Measurements from ENCODE around the gene CD300A. TPM values are rescaled to one million over a fixed set of nuclear protein-coding genes. Genes with fewer than 3 reads are reported as not detected.

CD300A gene
- total RNA-seq, 1 experiment from 2014 or later, result 0.45 TPM

GRCh38 chr17:74473294-74473693 is 6.9 kb downstream of the CD300A start:
- Mint-ChIP-seq H3K9me3 (ENCODE audit: low read depth, unreplicated experiment) (peaks cover 3% of the 10 kb centered on the region), H3K4me1 (ENCODE audit: low read depth, unreplicated experiment) (no peaks in the 10 kb centered on the region), H3K27ac (ENCODE audit: unreplicated experiment) (no peak overlapping the region), H3K36me3 (ENCODE audit: insufficient read depth, unreplicated experiment) (no peaks in the 10 kb centered on the region), H3K27me3 (ENCODE audit: unreplicated experiment) (peaks cover 84% of the 10 kb centered on the region), H3K4me3 (ENCODE audit: low read depth, unreplicated experiment) (no peak overlapping the region)
- CTCF ChIA-PET, result no interaction called here
- DNase-seq, result no peak
- intact Hi-C loops (cut with micrococcal nuclease; ENCODE audit: unreplicated experiment), result no loop called here
- no TSS peak for BruUV-seq (replicated peaks)
- TF ChIP-seq, protein P1, sequence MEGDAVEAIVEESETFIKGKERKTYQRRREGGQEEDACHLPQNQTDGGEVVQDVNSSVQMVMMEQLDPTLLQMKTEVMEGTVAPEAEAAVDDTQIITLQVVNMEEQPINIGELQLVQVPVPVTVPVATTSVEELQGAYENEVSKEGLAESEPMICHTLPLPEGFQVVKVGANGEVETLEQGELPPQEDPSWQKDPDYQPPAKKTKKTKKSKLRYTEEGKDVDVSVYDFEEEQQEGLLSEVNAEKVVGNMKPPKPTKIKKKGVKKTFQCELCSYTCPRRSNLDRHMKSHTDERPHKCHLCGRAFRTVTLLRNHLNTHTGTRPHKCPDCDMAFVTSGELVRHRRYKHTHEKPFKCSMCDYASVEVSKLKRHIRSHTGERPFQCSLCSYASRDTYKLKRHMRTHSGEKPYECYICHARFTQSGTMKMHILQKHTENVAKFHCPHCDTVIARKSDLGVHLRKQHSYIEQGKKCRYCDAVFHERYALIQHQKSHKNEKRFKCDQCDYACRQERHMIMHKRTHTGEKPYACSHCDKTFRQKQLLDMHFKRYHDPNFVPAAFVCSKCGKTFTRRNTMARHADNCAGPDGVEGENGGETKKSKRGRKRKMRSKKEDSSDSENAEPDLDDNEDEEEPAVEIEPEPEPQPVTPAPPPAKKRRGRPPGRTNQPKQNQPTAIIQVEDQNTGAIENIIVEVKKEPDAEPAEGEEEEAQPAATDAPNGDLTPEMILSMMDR (IDR thresholded peaks at IDR 0.05; ENCODE audit: unreplicated experiment), result no peak

- Mint-ChIP-seq H3K4me3 (ENCODE audit: low read depth, unreplicated experiment) (no peak overlapping the region), H3K4me1 (ENCODE audit: low read depth, unreplicated experiment) (no peaks in the 10 kb centered on the region), H3K36me3 (ENCODE audit: insufficient read depth, unreplicated experiment) (no peaks in the 10 kb centered on the region), H3K9me3 (ENCODE audit: low read depth, unreplicated experiment) (peaks cover 3% of the 10 kb centered on the region), H3K27me3 (ENCODE audit: unreplicated experiment) (peaks cover 94% of the 10 kb centered on the region), H3K27ac (ENCODE audit: unreplicated experiment) (no peak overlapping the region)
- DNase-seq, result no peak
- CTCF ChIA-PET, result interaction anchor here (0.6 kb wide), 1 partner anchor 103 kb away, joined by 3 read pairs; no protein-coding TSS in a partner anchor
- BruUV-seq (replicated peaks), result no TSS peak
- intact Hi-C loops (cut with micrococcal nuclease; ENCODE audit: unreplicated experiment), result no loop called here
- TF ChIP-seq, protein P1 (IDR thresholded peaks at IDR 0.05; ENCODE audit: unreplicated experiment), result no peak
Measured at GRCh38 chr17:74474043-74474792, 7.8 kb downstream of the CD300A start.

DNA sequence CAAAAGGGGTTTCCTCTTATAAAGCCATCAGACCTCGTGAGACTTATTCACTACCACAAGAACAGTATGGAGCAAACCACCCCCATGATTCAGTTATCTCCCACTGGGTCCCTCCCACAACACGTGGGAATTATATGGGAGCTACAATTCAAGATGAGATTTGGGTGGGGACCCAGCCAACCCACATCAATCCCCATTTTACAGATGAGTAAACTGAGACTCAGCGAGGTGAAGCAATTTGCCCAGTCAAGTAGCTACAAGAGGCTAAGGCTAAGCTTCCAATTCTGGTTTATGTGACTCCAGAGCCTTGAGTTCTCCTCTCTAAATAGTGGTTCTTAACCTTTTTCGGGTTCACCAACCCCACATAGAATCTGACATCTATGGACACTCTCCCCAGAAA is 8.8 kb downstream of the CD300A start:
- no peak for DNase-seq
- no peak overlapping the region for H3K4me3 Mint-ChIP-seq (ENCODE audit: low read depth, unreplicated experiment)
- no peak overlapping the region for H3K27ac Mint-ChIP-seq (ENCODE audit: unreplicated experiment)
- CTCF ChIA-PET, result interaction anchor here (0.6 kb wide), 1 partner anchor 104 kb away, joined by 3 read pairs; no protein-coding TSS in a partner anchor
- TF ChIP-seq, protein P1 (IDR thresholded peaks at IDR 0.05; ENCODE audit: unreplicated experiment), result no peak
- H3K27me3 Mint-ChIP-seq (ENCODE audit: unreplicated experiment), result peaks cover 95% of the 10 kb centered on the region
- H3K36me3 Mint-ChIP-seq (ENCODE audit: insufficient read depth, unreplicated experiment), result no peaks in the 10 kb centered on the region
- no TSS peak for BruUV-seq (replicated peaks)
- peaks cover 3% of the 10 kb centered on the region for H3K9me3 Mint-ChIP-seq (ENCODE audit: low read depth, unreplicated experiment)
- intact Hi-C loops (cut with micrococcal nuclease; ENCODE audit: unreplicated experiment), result no loop called here
- H3K4me1 Mint-ChIP-seq (ENCODE audit: low read depth, unreplicated experiment), result no peaks in the 10 kb centered on the region

DNA sequence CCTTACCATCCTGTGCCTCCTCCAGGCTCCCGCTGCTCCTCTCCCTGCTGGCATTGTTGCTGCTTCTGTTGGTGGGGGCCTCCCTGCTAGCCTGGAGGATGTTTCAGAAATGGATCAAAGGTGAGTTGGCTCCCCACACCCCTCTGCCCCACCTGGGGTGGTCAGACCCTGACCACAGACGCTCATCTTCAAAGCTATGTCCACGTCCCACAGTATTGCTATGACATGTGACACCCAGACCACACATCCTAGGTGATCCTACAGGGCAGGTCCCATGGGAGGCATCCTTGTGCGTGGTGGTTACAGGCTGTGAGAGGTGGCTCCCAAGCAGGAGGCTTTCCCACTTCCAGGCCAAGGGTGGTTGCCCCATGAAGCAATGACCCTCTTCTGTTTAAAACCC is 11.0 kb downstream of the CD300A start:
- Mint-ChIP-seq H3K9me3 (ENCODE audit: low read depth, unreplicated experiment) (peaks cover 3% of the 10 kb centered on the region), H3K4me3 (ENCODE audit: low read depth, unreplicated experiment) (no peak overlapping the region), H3K36me3 (ENCODE audit: insufficient read depth, unreplicated experiment) (no peaks in the 10 kb centered on the region), H3K27me3 (ENCODE audit: unreplicated experiment) (peaks cover 98% of the 10 kb centered on the region), H3K27ac (ENCODE audit: unreplicated experiment) (no peak overlapping the region), H3K4me1 (ENCODE audit: low read depth, unreplicated experiment) (no peaks in the 10 kb centered on the region)
- no TSS peak for BruUV-seq (replicated peaks)
- intact Hi-C loops (cut with micrococcal nuclease; ENCODE audit: unreplicated experiment), result no loop called here
- CTCF ChIA-PET, result no interaction called here
- TF ChIP-seq, protein P1 (IDR thresholded peaks at IDR 0.05; ENCODE audit: unreplicated experiment), result no peak
- no peak for DNase-seq
